Suprapubic skin (tissue), 4 donors: ENCODE results near the gene ARHGEF7. TPM values are rescaled to one million over a fixed set of nuclear protein-coding genes. Genes with fewer than 3 reads are reported as not detected.

ENCODE experiments used
- DNase-seq, 2 donors: peaks; one replicate each; pipeline ENCODE4 v3.0.0-alpha.2; 2019; ENCODE audit warnings: low spot score in 2 of 2
- H3K27ac ChIP-seq: fragments of 200-600 bp; sonication (generic); one replicate; pipeline ENCODE4 v1.5.1; 2019
- H3K27me3 ChIP-seq: fragments of 200-600 bp; sonication (generic); one replicate; pipeline ENCODE4 v1.5.1; 2019
- H3K36me3 ChIP-seq: fragments of 200-600 bp; sonication (generic); one replicate; pipeline ENCODE4 v1.5.1; 2019
- H3K4me1 ChIP-seq: fragments of 200-600 bp; sonication (generic); one replicate; pipeline ENCODE4 v1.5.1; 2019
- H3K4me3 ChIP-seq: fragments of 200-600 bp; sonication (generic); one replicate; pipeline ENCODE4 v1.5.1; 2019; ENCODE audit warnings: mild to moderate bottlenecking
- H3K9me3 ChIP-seq: fragments of 200-600 bp; sonication (generic); one replicate; pipeline ENCODE4 v1.5.1; 2019
- EP300 ChIP-seq: sonication (generic); formaldehyde crosslinking; IDR thresholded peaks from one replicate; pipeline ENCODE4 v1.6.1; 2017; ENCODE audit warnings: antibody characterized with exemption
- POLR2A ChIP-seq, 2 donors: fragments of 450-650 bp; IDR thresholded peaks; one replicate each; pipeline ENCODE4 v1.6.1; 2017; ENCODE audit warnings: antibody characterized with exemption in 2 of 2, mild to moderate bottlenecking in 2 of 2, moderate library complexity in 2 of 2
- POLR2AphosphoS5 ChIP-seq, 3 donors: sonication (generic); formaldehyde crosslinking; IDR thresholded peaks; one replicate each; pipeline ENCODE4 v1.6.1; 2017; ENCODE audit warnings: antibody characterized with exemption in 3 of 3
- WGBS: methylation state at CpG from one replicate; pipeline ENCODE4 v1.1.5; 2018; 5-methylcytosine and 5-hydroxymethylcytosine counted together
- total RNA-seq, 4 donors: library from RNA; depleted of rRNA; stranded (reverse); fragments of >200 nt; gene quantifications; one replicate each; pipeline ENCODE4 v1.1.0, GENCODE V29; 2016
- TF ChIP-seq, protein P1 (sequence below), 2 donors: fragments of 200-600 bp in 1 of 2; fragments of 450-650 bp in 1 of 2; sonication (generic) in 1 of 2; IDR thresholded peaks; one replicate each; pipeline ENCODE4 v1.5.1; 2016 to 2019; ENCODE audit warnings: antibody characterized with exemption in 2 of 2, mild to moderate bottlenecking in 1 of 2, moderate library complexity in 1 of 2

The ARHGEF7 gene
- total RNA-seq, 4 donors from 2014 or later = 72.1 to 210 (median 99.6) TPM

DNA sequence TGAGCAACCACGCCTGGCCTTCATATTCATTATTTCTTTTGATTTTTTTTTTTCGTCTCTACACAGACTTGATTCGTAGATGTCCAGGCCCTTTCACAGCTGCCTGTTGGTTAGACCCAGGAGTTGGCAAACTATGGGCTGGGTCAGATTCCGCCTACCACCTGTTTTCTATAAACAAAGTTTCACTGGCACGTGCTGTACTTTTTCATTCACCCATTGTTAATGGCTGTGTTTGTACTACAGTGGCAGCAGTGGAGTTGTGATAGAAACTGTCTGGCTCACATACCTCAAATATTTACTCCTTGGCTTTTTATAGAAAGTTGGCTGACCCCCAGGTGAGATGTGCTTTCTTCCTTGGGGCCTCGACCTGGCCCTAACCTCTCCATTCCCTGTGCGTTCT, 132.4 kb downstream of the ARHGEF7 start:
- Histone ChIP-seq H3K4me1 (peaks cover 8% of the 10 kb centered on the region), H3K4me3 (no peak overlapping the region), H3K27ac (no peak overlapping the region), H3K36me3 (peaks cover 41% of the 10 kb centered on the region), H3K27me3 (no peaks in the 10 kb centered on the region), H3K9me3 (no peaks in the 10 kb centered on the region)
- 69% methylated on average over 7 of the region's 7 CpGs for WGBS
- no peak for DNase-seq
- no peak for TF ChIP-seq POLR2A (IDR thresholded peaks at IDR 0.05)
- TF ChIP-seq, protein P1, sequence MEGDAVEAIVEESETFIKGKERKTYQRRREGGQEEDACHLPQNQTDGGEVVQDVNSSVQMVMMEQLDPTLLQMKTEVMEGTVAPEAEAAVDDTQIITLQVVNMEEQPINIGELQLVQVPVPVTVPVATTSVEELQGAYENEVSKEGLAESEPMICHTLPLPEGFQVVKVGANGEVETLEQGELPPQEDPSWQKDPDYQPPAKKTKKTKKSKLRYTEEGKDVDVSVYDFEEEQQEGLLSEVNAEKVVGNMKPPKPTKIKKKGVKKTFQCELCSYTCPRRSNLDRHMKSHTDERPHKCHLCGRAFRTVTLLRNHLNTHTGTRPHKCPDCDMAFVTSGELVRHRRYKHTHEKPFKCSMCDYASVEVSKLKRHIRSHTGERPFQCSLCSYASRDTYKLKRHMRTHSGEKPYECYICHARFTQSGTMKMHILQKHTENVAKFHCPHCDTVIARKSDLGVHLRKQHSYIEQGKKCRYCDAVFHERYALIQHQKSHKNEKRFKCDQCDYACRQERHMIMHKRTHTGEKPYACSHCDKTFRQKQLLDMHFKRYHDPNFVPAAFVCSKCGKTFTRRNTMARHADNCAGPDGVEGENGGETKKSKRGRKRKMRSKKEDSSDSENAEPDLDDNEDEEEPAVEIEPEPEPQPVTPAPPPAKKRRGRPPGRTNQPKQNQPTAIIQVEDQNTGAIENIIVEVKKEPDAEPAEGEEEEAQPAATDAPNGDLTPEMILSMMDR (IDR thresholded peaks at IDR 0.05) = no peak
- no peak for TF ChIP-seq POLR2AphosphoS5 (IDR thresholded peaks at IDR 0.05)
- TF ChIP-seq EP300 = no peak

DNA sequence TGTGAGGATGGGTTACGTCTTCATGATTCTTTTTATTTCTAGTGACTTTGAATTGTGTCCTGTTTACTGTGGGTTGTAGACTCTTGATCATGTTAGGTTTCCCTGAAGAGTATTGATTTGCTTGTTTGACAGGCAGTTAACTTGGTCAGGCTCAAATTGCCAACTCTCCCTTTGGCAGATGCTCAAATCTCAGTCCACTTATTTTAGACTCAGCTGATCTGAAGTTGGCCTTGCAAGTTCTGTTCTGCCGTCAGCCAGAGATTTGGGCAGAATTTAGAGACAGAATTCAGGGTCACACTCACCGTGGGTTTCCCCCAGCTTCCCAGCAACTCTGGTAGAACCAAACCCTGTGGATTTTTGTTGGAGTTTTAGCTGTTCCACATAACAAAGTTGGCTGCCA, 133.7 kb downstream of the ARHGEF7 start:
- Histone ChIP-seq H3K4me3 (no peak overlapping the region), H3K27me3 (no peaks in the 10 kb centered on the region), H3K27ac (no peak overlapping the region), H3K9me3 (no peaks in the 10 kb centered on the region), H3K4me1 (peaks cover 12% of the 10 kb centered on the region), H3K36me3 (peaks cover 47% of the 10 kb centered on the region)
- WGBS = 82% methylated on average over 3 of the region's 3 CpGs
- no peak for TF ChIP-seq EP300
- TF ChIP-seq POLR2A (IDR thresholded peaks at IDR 0.05) = no peak
- DNase-seq = no peak

DNA sequence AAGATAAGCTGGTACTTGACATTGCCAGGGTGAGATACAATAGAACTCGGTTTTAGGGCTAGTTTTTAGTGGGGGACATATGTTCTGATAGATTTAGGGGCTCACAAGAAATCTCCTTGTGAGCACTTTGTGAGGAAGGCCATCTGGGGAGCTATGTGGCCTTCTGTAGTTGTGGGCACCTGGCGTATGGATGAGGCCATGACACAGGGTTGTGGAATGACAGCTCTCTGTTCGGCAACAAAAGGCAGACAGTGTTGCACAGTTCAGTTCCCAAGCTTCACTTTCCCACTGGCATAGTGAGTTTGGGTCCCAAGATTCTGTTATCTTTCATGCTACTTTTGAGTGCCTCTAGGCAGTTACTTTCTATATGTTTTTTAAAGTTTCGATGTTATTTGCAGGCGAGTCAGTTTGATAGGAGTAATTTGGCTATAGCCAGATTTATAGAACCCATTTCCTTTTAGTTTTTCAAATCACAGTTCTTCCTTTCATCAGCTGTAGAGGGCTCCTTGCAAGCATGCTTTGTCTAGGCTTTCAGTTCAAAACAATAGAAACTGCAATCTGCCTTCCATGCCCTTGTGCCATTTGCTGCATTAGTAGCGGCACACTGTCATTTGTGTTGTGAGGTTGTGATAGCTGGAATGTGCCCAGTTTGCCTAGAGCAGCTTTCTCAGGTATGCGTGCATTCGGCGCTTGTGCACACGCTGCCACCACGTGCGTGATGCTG, 134.7 kb downstream of the ARHGEF7 start:
- TF ChIP-seq, protein P1 (IDR thresholded peaks at IDR 0.05) = no peak
- TF ChIP-seq EP300 (no peak), POLR2A (IDR thresholded peaks at IDR 0.05) (no peak), POLR2AphosphoS5 (IDR thresholded peaks at IDR 0.05) (no peak)
- peaks cover 42% of the 10 kb centered on the region for H3K36me3 ChIP-seq
- DNase-seq = no peak
- H3K4me3 ChIP-seq = no peak overlapping the region
- H3K4me1 ChIP-seq = peaks cover 12% of the 10 kb centered on the region
- 94% methylated on average over 12 of the region's 12 CpGs for WGBS
- no peaks in the 10 kb centered on the region for H3K9me3 ChIP-seq
- no peak overlapping the region for H3K27ac ChIP-seq
- H3K27me3 ChIP-seq = no peaks in the 10 kb centered on the region

DNA sequence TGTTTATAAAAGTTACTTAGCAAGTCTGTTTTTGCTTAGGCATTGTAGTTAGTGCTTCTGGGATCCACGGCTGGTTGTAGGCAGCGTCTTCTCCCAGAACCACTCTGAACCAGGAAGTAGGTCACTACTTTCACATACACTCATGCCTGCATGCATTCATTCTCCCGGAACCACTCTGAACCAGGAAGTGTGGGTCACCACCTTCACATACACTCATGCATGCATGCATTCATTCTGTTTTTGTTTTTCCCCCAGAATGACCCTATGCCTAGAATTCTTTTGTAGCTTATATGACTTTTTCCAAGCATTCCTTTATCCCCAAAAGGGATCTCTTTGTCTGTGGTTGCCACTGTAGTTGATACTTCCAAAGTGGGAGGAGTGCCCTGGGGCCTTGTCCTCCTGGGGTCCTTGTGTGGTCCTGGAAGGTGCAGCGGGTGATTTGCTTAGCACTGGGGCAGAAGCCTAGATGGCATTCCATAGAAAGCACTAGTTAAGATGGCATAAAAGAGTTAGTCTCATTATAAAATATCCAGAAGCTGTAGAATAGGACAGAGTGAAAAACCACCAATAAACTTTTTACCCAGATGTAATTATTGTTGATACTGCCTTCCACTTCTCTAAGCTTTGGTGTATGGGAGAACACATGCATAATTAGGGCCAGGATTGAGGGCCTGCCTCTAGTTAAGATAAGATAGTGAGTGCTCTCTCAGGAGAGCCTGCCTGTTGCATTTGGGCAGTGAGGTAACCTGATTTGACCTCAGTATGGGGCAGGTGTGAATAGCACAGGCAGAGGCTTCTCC, 136.7 kb downstream of the ARHGEF7 start:
- Histone ChIP-seq H3K36me3 (peaks cover 47% of the 10 kb centered on the region), H3K27me3 (no peaks in the 10 kb centered on the region), H3K9me3 (no peaks in the 10 kb centered on the region), H3K27ac (no peak overlapping the region), H3K4me3 (no peak overlapping the region), H3K4me1 (peaks cover 12% of the 10 kb centered on the region)
- no peak for TF ChIP-seq POLR2AphosphoS5 (IDR thresholded peaks at IDR 0.05)
- TF ChIP-seq POLR2A (IDR thresholded peaks at IDR 0.05) = no peak
- TF ChIP-seq EP300 = no peak
- TF ChIP-seq, protein P1 (IDR thresholded peaks at IDR 0.05) = no peak
- 93% methylated on average over 4 of the region's 4 CpGs for WGBS
- DNase-seq = no peak

DNA sequence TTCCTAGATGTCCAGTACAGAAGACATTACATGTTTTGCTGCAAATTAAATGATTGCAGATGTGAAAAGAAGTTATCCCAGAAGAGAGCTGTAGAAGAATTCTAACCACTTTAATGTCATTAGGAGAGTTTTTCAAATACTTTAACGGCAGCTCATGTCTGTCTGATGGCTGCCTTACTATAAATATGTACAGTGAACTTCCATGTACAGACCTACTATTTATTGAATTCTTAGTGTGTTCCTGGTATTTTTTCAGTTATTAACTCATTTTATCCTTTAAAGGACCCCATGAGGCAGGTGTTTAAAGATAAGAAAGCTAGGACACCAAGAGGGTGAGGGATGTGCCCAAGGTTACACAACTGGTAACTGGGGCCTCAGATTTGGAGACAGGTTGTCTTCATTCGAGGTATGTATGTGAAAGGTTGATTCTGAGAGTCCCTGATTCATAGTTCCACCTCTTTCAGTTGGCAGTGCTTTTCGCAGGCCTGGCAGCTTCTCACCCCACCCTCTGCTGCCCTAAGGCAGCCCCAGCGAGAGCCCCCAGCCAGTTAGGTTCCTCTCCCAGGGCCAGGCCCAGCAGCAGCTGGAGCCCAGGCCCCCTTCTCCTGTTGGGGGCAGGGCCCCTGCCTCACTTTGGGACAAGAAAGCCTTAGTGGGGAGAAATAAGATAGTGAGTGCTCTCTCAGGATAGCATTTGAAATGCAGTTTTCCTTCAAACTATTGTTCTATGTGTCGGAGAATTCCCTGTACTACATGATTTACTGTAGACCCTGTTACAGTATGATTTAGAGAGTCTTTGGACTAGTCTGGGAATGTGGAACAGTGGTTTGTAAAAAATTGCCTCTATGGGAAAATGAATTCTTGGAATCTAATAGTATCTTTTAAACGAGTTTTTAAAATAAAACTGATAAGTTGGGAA, 137.6 kb downstream of the ARHGEF7 start:
- no peak overlapping the region for H3K27ac ChIP-seq
- no peaks in the 10 kb centered on the region for H3K9me3 ChIP-seq
- H3K4me3 ChIP-seq = no peak overlapping the region
- peaks cover 54% of the 10 kb centered on the region for H3K36me3 ChIP-seq
- WGBS = 68% methylated on average over 6 of the region's 6 CpGs
- TF ChIP-seq POLR2AphosphoS5 (IDR thresholded peaks at IDR 0.05) = no peak
- TF ChIP-seq, protein P1 (IDR thresholded peaks at IDR 0.05) = no peak
- TF ChIP-seq EP300 = no peak
- no peak for TF ChIP-seq POLR2A (IDR thresholded peaks at IDR 0.05)
- no peak for DNase-seq
- H3K27me3 ChIP-seq = no peaks in the 10 kb centered on the region
- H3K4me1 ChIP-seq = peaks cover 12% of the 10 kb centered on the region
